Measurements from ENCODE around the gene KRTAP10-10.
"Not testable (repeated sequence)": the region's sequence is repeated elsewhere in the genome, so short reads cannot be mapped to it uniquely, and the experiment has no call there.

Gene KRTAP10-10

GRCh38 chr21:44653656-44654575 is 16.8 kb downstream of the KRTAP10-10 start:
- DNase-seq, result peak; percentile 67 to 79

DNA sequence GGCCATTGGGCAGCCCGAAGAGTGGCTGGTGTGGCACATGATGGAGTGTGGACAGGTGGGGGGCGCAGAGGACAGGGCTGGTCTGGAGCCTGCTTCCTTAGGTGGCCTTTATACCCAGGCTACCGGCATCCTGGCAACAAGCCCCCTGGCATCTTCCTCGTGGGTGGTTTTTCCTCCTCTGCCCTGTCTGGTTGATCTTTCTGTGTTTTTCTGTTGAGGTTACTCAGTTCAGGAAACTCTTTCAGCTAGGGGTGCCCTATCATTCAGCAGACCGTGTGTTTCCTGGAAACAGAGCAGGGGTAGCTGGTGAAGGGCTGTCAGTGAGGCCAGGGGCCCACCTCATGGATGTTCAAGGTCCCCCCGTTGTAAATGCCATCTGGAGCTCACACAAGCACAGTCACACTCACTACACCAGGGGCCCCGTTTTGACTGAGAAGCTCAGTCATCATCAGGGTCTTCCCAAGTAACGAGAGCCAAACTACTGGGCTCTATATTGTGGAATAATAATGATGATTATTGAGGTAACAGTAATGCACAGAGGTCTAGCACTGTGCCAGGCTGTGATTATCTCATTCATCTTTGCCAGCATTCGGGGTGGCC is 17.5 kb downstream of the KRTAP10-10 start, which contains the start of gene KRTAP12-4:
Gene KRTAP12-4, minus strand, starts transcription at position 84 of the 600 bp plus-strand sequence. Its CDS starts 45 bp downstream, at position 39.
- peak in 1 of 2 donors; percentile 32 for DNase-seq

GRCh38 chr21:44656868-44657267 is 19.7 kb downstream of the KRTAP10-10 start:
- no peak for DNase-seq

GRCh38 chr21:44657635-44658540 is 20.7 kb downstream of the KRTAP10-10 start, which contains the start of gene KRTAP12-3:
KRTAP12-3 (plus strand) TSS chr21:44657932; CDS start chr21:44657980, 48 bp downstream.
- DNase-seq, result peak; percentile 54 to 81

GRCh38 chr21:44658541-44658910 is 21.4 kb downstream of the KRTAP10-10 start:
- peak in 1 of 2 donors; percentile 4 for DNase-seq

DNA sequence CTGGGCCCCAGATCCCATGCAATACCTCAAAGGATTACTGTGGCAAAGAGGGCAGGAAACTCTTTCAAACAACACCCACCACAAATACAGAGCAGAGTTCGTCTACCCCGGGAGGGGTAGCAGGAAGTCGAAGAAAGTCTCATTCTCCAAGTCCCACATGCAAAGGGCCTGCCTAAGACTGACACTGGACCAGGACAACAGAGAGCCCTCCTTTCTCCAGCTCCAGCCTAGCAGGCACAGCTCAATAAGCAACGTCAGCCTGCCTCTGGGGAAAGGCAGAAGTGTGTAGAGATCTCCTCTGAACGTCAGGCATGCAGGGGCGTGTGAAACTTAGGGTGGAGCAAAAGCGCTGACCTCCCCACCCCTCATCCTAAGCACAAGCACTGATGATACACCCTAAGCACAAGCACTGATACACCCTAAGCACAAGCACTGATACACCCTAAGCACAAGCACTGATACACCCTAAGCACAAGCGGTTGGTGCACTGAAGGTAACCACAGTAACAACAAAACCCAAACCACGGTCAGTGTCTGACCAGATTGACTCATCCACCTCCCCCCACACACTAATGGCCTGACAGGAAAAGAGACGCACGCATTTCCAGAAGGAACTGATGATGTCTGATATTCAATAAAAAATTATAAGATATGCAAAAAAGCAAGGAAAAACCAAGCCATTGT is 21.9 kb downstream of the KRTAP10-10 start:
- DNase-seq, result peak in 1 of 2 donors; percentile 44

- DNase-seq, result not testable (repeated sequence)
Measured at GRCh38 chr21:44661567-44661966, 24.4 kb downstream of the KRTAP10-10 start.

GRCh38 chr21:44664691-44665090 is 27.5 kb downstream of the KRTAP10-10 start:
- DNase-seq, result no peak

- DNase-seq, result no peak
Measured at GRCh38 chr21:44666401-44667320, 29.5 kb downstream of the KRTAP10-10 start, which contains the start of gene KRTAP12-2. KRTAP12-2 (minus strand) TSS chr21:44666927; CDS start chr21:44666886, 41 bp downstream.

DNA sequence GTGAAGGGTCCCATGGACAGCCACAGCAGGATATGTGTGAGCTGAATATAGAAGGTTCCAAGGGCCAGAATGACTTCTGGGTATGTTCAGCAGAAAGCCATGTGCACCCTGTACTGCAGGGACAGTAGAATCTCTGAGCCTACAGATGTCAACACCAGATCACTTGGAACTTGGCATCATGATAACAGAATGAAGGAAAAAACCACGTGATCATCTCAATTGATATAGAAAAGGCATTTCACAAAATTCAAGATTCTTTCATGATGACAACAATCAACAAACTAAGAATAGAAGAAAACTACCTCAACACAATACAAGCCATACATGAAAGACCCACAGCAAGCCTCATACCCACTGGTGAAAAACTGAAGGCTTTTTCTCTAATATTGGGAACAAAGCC is 30.5 kb downstream of the KRTAP10-10 start:
- DNase-seq, result no peak

DNA sequence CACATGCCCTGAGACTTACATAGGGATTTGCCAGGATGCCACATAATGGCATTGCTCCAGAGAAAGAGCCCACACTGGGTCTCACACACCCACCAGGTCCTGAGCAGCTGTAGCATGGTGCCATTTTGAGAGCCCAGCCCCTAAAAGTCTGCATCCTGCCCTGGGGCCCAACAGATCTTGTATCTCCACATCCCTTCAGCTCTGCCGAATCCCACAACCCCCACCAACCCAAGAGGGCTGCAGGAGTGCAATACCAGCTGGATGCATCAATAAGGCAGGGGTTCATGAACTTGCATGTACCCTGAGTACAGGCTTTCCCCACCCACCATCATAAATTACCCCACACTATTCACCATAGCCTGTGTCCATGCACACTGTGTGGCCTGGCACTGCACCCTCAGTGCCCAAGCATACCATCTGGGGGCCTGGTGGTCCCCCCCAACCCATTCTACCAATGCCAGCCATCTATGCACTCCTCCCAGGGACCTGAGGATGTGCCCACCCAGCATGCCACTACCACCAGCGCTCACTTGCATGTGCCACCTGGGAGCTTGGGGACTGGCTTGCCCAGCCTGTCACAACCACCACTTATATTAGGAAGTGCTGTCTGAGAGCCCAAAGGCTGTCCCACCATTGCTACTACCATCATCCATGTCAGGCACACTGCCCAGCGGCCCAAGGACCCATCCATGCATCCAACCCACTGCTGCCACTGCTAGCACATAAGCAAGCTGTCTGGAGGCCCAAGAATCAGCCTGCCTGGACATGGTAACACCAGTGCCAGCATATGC is 33.7 kb downstream of the KRTAP10-10 start:
- DNase-seq, result no peak

GRCh38 chr21:44671911-44672310 is 34.8 kb downstream of the KRTAP10-10 start:
- DNase-seq, result no peak

- no peak for DNase-seq
Measured at GRCh38 chr21:44677881-44678280, 40.7 kb downstream of the KRTAP10-10 start.

- DNase-seq, result no peak
Measured at GRCh38 chr21:44681152-44681551, 44.0 kb downstream of the KRTAP10-10 start.

DNA sequence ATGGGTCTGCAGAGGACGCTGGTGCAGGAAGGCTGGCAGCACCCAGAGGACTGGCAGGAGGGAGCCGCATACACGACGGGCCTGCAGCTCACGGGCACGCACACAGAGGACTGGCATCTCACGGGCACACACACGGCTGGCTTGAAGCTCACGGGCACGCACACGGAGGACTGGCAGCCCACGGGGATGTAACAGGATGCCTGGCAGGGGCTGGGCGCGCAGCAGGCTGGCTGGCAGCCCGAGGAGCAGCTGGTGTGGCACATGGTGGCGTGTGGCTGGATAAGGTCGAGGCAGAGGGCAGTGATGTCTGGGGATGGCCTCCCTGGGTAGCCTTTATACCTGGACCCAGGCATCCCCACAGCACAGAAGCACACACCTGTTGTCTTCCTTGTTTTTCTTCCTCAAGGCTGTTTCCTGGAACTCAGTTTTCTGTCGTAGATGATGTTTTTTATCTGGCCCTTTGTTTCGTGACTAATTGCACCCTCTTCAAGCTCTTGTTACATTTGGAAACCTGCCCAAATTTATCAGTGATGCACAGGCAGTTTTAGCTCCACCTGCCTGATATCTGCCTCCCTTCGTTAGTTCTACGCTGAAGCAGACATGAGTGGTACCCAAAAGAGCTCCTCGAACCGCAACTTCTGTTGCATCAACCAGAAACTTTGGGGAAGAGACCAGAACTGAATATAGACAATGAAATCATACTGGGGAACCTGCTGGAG is 44.9 kb downstream of the KRTAP10-10 start, which contains the start of gene KRTAP12-1:
Gene KRTAP12-1, minus strand, starts transcription at position 303 of the 719 bp plus-strand sequence. Its CDS starts 40 bp downstream, at position 263.
- no peak for DNase-seq

- DNase-seq, result no peak
Measured at GRCh38 chr21:44682580-44683151, 45.5 kb downstream of the KRTAP10-10 start.

DNA sequence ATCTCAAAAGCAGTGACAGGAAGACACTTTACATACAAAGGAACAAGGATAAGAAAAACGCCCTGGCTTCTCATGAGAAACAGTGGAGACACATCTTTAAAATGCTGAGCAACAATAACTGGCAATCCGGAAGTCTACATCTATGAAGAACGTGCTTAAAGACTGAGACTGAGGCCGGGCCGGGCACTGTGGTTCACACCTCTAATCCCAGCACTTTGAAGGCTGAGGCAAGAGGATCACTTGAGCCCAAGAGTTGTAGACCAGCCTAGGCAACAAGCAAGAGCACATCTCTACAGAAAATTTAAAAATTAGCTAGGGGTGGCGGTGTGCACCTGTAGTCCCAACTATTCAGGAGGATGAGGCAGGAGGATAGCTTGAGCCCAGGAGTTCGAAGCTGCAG is 46.9 kb downstream of the KRTAP10-10 start:
- DNase-seq, result no peak

DNA sequence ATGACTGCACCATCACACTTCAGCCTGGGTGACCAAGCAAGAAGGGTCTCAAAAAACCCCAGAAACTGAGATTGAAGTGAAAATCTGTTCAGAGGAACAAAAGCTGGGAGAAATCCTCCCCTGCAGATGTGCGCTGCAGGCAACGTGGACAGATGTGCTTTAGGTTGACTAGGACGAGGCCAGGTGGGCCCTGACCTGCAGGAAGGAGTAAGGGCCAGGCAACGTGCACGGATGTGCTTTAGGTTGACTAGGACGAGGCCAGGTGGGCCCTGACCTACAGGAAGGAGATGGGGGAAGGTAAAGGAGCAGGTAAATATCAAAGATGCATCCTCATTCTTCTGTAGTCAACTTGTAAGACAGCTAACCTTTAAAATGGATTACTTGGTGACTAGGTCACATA is 47.3 kb downstream of the KRTAP10-10 start:
- DNase-seq, result no peak

GRCh38 chr21:44685050-44685449 is 47.9 kb downstream of the KRTAP10-10 start:
- not testable (repeated sequence) for DNase-seq

Data from CD4-positive, alpha-beta T cell treated with Interferon alpha-2 for 1 hour (primary cell).